Fibroblast of skin of left quadriceps (primary cell): ENCODE measurements around the gene GNG7.
"Not testable (repeated sequence)": the region's sequence is repeated elsewhere in the genome, so short reads cannot be mapped to it uniquely, and the experiment has no call there.

ENCODE experiments used
- DNase-seq, 2 experiments: peaks; one replicate each; pipeline ENCODE4 v3.0.0-alpha.2; 2013; ENCODE audit warnings: low read depth in 2 of 2

GNG7 gene

GRCh38 chr19:2534423-2535013 lies 168.0 kb downstream of the GNG7 start:
- no peak for DNase-seq

- no peak for DNase-seq
Observed at GRCh38 chr19:2533686-2534422, 168.6 kb downstream of the GNG7 start.

- no peak for DNase-seq
Observed at GRCh38 chr19:2533072-2533425, 169.4 kb downstream of the GNG7 start.

- DNase-seq = peak; percentile 77 to 79
Observed at GRCh38 chr19:2532252-2533071, 170.0 kb downstream of the GNG7 start.

GRCh38 chr19:2529942-2530341 lies 172.6 kb downstream of the GNG7 start:
- DNase-seq = not testable (repeated sequence)

GRCh38 chr19:2529473-2529918 lies 173.0 kb downstream of the GNG7 start:
- peak; percentile 81 to 82 for DNase-seq

- no peak for DNase-seq
Observed at GRCh38 chr19:2528675-2529101, 173.8 kb downstream of the GNG7 start.

GRCh38 chr19:2527686-2528085 lies 174.8 kb downstream of the GNG7 start:
- no peak for DNase-seq

GRCh38 chr19:2527171-2527570 lies 175.3 kb downstream of the GNG7 start:
- no peak for DNase-seq

- DNase-seq = no peak
Observed at GRCh38 chr19:2524840-2525723, 177.4 kb downstream of the GNG7 start.

- DNase-seq = no peak
Observed at GRCh38 chr19:2524361-2524839, 178.1 kb downstream of the GNG7 start.

GRCh38 chr19:2523630-2524311 lies 178.7 kb downstream of the GNG7 start:
- DNase-seq = peak; percentile 64 to 67

- no peak for DNase-seq
Observed at GRCh38 chr19:2519482-2519881, 183.0 kb downstream of the GNG7 start.

- DNase-seq = not testable (repeated sequence)
Observed at GRCh38 chr19:2518856-2519255, 183.6 kb downstream of the GNG7 start.

- no peak for DNase-seq
Observed at GRCh38 chr19:2517881-2518601, 184.5 kb downstream of the GNG7 start.

GRCh38 chr19:2516727-2517126 lies 185.8 kb downstream of the GNG7 start:
- DNase-seq = no peak

GRCh38 chr19:2514981-2515518 lies 187.4 kb downstream of the GNG7 start:
- no peak for DNase-seq

GRCh38 chr19:2512523-2513431 lies 189.7 kb downstream of the GNG7 start:
- no peak for DNase-seq

- no peak for DNase-seq
Observed at GRCh38 chr19:2511991-2512390, 190.5 kb downstream of the GNG7 start.
